Stimulated activated naive CD4-positive, alpha-beta T cell (primary cell): ENCODE results near the gene DNAJB11.
"Not testable (repeated sequence)": the region's sequence is repeated elsewhere in the genome, so short reads cannot be mapped to it uniquely, and the experiment has no call there.

ENCODE experiments used
- DNase-seq, 6 experiments: peaks; one replicate each; lab custom pipeline; 2025; lab: John Stamatoyannopoulos, UW

The DNAJB11 gene

GRCh38 chr3:186618318-186618938 lies 47.9 kb downstream of the DNAJB11 start:
- no peak for DNase-seq

GRCh38 chr3:186619787-186620212 lies 49.3 kb downstream of the DNAJB11 start:
- no peak for DNase-seq

- no peak for DNase-seq
Observed at GRCh38 chr3:186620213-186621092, 49.9 kb downstream of the DNAJB11 start.

GRCh38 chr3:186621894-186622650 lies 51.6 kb downstream of the DNAJB11 start:
- no peak for DNase-seq

- DNase-seq: no peak
Observed at GRCh38 chr3:186622651-186623310, 52.3 kb downstream of the DNAJB11 start.

- DNase-seq: no peak
Observed at GRCh38 chr3:186624598-186624997, 54.1 kb downstream of the DNAJB11 start.

- no peak for DNase-seq
Observed at GRCh38 chr3:186625600-186626042, 55.1 kb downstream of the DNAJB11 start.

GRCh38 chr3:186626254-186626847 lies 55.8 kb downstream of the DNAJB11 start:
- no peak for DNase-seq

- no peak for DNase-seq
Observed at GRCh38 chr3:186627852-186628414, 57.4 kb downstream of the DNAJB11 start.

GRCh38 chr3:186628756-186629155 lies 58.2 kb downstream of the DNAJB11 start:
- DNase-seq: no peak

GRCh38 chr3:186630950-186631641 lies 60.6 kb downstream of the DNAJB11 start:
- DNase-seq: no peak

- no peak for DNase-seq
Observed at GRCh38 chr3:186633481-186633880, 63.0 kb downstream of the DNAJB11 start.

- DNase-seq: not testable (repeated sequence)
Observed at GRCh38 chr3:186634207-186634606, 63.7 kb downstream of the DNAJB11 start.
